ENCODE results near the gene MED12L. TPM values are rescaled to one million over a fixed set of nuclear protein-coding genes. Genes with fewer than 3 reads are reported as not detected.

MED12L gene
- total and polyA plus RNA-seq, 2 experiments from 2014 or later: 0.07 to 2.7 TPM

- H3K36me3 ChIP-seq (replicated peaks; ENCODE audit: insufficient read depth, low read depth): no peaks in the 10 kb centered on the region
- 65% methylated on average over 5 of the region's 5 CpGs for WGBS (ENCODE audit: low lambda C conversion rate, missing lambda C conversion rate)
- H3K27me3 ChIP-seq: no peaks in the 10 kb centered on the region
- H3K79me2 ChIP-seq: no peaks in the 10 kb centered on the region
- TF ChIP-seq EZH2phosphoT487 (IDR thresholded peaks at IDR 0.05; ENCODE audit: low read depth, severe bottlenecking, unreplicated experiment) (no peak), CTCF (IDR thresholded peaks at IDR 0.05; ENCODE audit: poor library complexity) (no peak), EZH2 (IDR thresholded peaks at IDR 0.05; ENCODE audit: borderline replicate concordance) (no peak)
- no peak overlapping the region for H3K27ac ChIP-seq
- H3K9me2 ChIP-seq (replicated peaks; ENCODE audit: insufficient read depth): no peaks in the 10 kb centered on the region
- DNase-seq (ENCODE audit: low spot score): no peak
- no peaks in the 10 kb centered on the region for H3K4me1 ChIP-seq (ENCODE audit: insufficient read depth)
- no peak overlapping the region for H2AFZ ChIP-seq
- no peaks in the 10 kb centered on the region for H3K9me3 ChIP-seq (ENCODE audit: low read depth)
- no peaks in the 10 kb centered on the region for H4K20me1 ChIP-seq (ENCODE audit: insufficient read depth, poor library complexity, severe bottlenecking)
- H3K4me2 ChIP-seq: no peak overlapping the region
- no peak overlapping the region for H3K4me3 ChIP-seq
Observed at GRCh38 chr3:151171145-151171757, 85.8 kb downstream of the MED12L start.

GRCh38 chr3:151174351-151174750, 88.9 kb downstream of the MED12L start:
- Histone ChIP-seq H3K4me1 (ENCODE audit: insufficient read depth) (no peaks in the 10 kb centered on the region), H3K27ac (no peak overlapping the region), H3K9me2 (replicated peaks; ENCODE audit: insufficient read depth) (no peaks in the 10 kb centered on the region), H3K79me2 (no peaks in the 10 kb centered on the region), H2AFZ (no peak overlapping the region), H3K36me3 (replicated peaks; ENCODE audit: insufficient read depth, low read depth) (no peaks in the 10 kb centered on the region), H4K20me1 (ENCODE audit: insufficient read depth, poor library complexity, severe bottlenecking) (no peaks in the 10 kb centered on the region), H3K4me2 (no peak overlapping the region), H3K27me3 (no peaks in the 10 kb centered on the region), H3K4me3 (no peak overlapping the region), H3K9me3 (ENCODE audit: low read depth) (no peaks in the 10 kb centered on the region)
- no peak for TF ChIP-seq EZH2 (IDR thresholded peaks at IDR 0.05; ENCODE audit: borderline replicate concordance)
- no peak for TF ChIP-seq EZH2phosphoT487 (IDR thresholded peaks at IDR 0.05; ENCODE audit: low read depth, severe bottlenecking, unreplicated experiment)
- no peak for TF ChIP-seq CTCF (IDR thresholded peaks at IDR 0.05; ENCODE audit: poor library complexity)
- WGBS (ENCODE audit: low lambda C conversion rate, missing lambda C conversion rate): 77% methylated on average over 2 of the region's 2 CpGs
- no peak for DNase-seq (ENCODE audit: low spot score)

- no peak for DNase-seq (ENCODE audit: low spot score)
- Histone ChIP-seq H3K27me3 (no peaks in the 10 kb centered on the region), H3K27ac (no peak overlapping the region), H3K4me2 (no peak overlapping the region), H3K4me1 (ENCODE audit: insufficient read depth) (no peaks in the 10 kb centered on the region), H3K36me3 (replicated peaks; ENCODE audit: insufficient read depth, low read depth) (no peaks in the 10 kb centered on the region), H3K9me3 (ENCODE audit: low read depth) (no peaks in the 10 kb centered on the region), H3K9me2 (replicated peaks; ENCODE audit: insufficient read depth) (no peaks in the 10 kb centered on the region), H2AFZ (no peak overlapping the region), H4K20me1 (ENCODE audit: insufficient read depth, poor library complexity, severe bottlenecking) (no peaks in the 10 kb centered on the region), H3K4me3 (no peak overlapping the region), H3K79me2 (no peaks in the 10 kb centered on the region)
- 50% methylated on average over 2 of the region's 2 CpGs for WGBS (ENCODE audit: low lambda C conversion rate, missing lambda C conversion rate)
- TF ChIP-seq EZH2 (IDR thresholded peaks at IDR 0.05; ENCODE audit: borderline replicate concordance) (no peak), CTCF (IDR thresholded peaks at IDR 0.05; ENCODE audit: poor library complexity) (no peak), EZH2phosphoT487 (IDR thresholded peaks at IDR 0.05; ENCODE audit: low read depth, severe bottlenecking, unreplicated experiment) (no peak)
Observed at GRCh38 chr3:151175952-151176351, 90.5 kb downstream of the MED12L start.
